Measurements from ENCODE around the gene NEDD4L. TPM values are rescaled to one million over a fixed set of nuclear protein-coding genes. Genes with fewer than 3 reads are reported as not detected.

Gene NEDD4L
- total RNA-seq, 2 experiments from 2014 or later: 11.2 to 13.7 TPM

DNA sequence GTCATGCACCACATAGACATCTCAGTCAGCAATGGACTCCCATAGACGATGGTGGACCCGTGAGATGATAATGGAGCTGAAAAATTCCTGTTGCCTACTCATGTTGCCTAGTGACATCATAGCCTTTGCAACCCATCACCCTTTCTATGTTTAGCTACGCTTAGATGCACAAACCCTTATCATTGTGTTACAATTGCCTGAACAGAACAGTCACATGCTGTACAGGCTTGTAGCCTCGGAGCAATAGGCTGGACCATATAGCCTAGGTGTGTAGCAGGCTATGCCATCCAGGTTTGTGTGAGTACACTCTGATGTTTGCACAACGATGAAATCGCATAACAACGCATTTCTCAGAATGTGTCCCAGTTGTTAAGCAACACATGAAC is 363.2 kb downstream of the NEDD4L start:
- Mint-ChIP-seq H3K4me3 (no peak overlapping the region), H3K27me3 (no peaks in the 10 kb centered on the region), H3K27ac (no peak overlapping the region), H3K36me3 (ENCODE audit: low read depth) (no peaks in the 10 kb centered on the region), H3K9me3 (no peaks in the 10 kb centered on the region), H3K4me1 (ENCODE audit: low read depth) (no peaks in the 10 kb centered on the region)
- H3K4me1 ChIP-seq (ENCODE audit: insufficient read depth, low read length): no peaks in the 10 kb centered on the region
- ATAC-seq (ENCODE audit: poor library complexity) (no peak), DNase-seq (no peak)
- no peak overlapping the region for H3K4me3 ChIP-seq (ENCODE audit: low read length)
- H3K27me3 ChIP-seq (ENCODE audit: control insufficient read depth in 1 of 2, insufficient read depth in 2 of 2, low read length in 2 of 2): no peaks in the 10 kb centered on the region
- H3K36me3 ChIP-seq (ENCODE audit: insufficient read depth, low read length): no peaks in the 10 kb centered on the region
- H3K9me3 ChIP-seq (ENCODE audit: control insufficient read depth in 1 of 2, insufficient read depth in 1 of 2, low read length in 2 of 2): peaks cover 0 to 6% of the 10 kb centered on the region in 2 experiments
- ChIA-PET CTCF (no interaction called here), POLR2A (no interaction called here)
- TF ChIP-seq, protein P1, sequence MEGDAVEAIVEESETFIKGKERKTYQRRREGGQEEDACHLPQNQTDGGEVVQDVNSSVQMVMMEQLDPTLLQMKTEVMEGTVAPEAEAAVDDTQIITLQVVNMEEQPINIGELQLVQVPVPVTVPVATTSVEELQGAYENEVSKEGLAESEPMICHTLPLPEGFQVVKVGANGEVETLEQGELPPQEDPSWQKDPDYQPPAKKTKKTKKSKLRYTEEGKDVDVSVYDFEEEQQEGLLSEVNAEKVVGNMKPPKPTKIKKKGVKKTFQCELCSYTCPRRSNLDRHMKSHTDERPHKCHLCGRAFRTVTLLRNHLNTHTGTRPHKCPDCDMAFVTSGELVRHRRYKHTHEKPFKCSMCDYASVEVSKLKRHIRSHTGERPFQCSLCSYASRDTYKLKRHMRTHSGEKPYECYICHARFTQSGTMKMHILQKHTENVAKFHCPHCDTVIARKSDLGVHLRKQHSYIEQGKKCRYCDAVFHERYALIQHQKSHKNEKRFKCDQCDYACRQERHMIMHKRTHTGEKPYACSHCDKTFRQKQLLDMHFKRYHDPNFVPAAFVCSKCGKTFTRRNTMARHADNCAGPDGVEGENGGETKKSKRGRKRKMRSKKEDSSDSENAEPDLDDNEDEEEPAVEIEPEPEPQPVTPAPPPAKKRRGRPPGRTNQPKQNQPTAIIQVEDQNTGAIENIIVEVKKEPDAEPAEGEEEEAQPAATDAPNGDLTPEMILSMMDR (IDR thresholded peaks at IDR 0.05): no peak
- intact Hi-C loops (cut with DNase I, micrococcal nuclease): no loop called here
- no peak overlapping the region for H3K27ac ChIP-seq (ENCODE audit: low read depth in 1 of 2, low read length in 2 of 2)

DNA sequence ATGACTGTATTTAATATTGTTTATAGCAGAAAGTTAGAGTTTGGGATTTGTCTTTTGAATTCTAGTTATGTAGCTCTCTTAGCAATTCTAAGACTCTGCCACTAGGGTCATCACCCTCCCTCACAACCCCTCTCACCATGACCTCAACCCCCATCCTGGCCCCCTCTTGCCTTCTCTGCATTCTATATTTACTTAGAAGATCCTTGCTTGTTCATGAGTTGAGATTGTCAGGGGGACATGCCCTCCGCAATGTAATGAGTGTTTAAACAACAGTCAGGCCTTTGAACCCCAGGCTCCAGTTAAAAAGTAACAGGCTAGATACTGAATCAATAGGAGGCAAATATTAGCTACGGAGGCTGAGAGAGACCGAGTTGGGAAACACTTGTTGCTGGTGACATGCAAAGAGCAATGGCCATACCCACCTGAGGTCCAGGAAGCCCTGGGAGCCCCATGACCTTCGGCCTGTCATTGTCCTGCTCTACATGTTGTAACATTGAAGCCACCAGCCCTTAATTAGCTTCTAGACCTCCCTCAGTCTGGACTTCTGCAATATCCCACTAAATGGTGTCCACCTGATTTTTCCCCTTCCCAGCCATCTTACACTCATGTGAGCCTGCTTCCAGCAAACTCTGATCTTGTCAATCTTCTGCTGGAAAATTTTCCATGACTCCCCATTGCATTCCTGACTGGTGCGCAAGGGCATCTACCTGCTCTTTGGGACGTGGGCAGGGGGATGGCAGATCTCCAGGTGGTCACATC is 363.8 kb downstream of the NEDD4L start:
- H3K4me1 ChIP-seq (ENCODE audit: insufficient read depth, low read length): no peaks in the 10 kb centered on the region
- intact Hi-C loops (cut with DNase I, micrococcal nuclease): no loop called here
- no peaks in the 10 kb centered on the region for H3K27me3 ChIP-seq (ENCODE audit: control insufficient read depth in 1 of 2, insufficient read depth in 2 of 2, low read length in 2 of 2)
- Mint-ChIP-seq H3K9me3 (no peaks in the 10 kb centered on the region), H3K36me3 (ENCODE audit: low read depth) (no peaks in the 10 kb centered on the region), H3K27ac (no peak overlapping the region), H3K27me3 (no peaks in the 10 kb centered on the region), H3K4me1 (ENCODE audit: low read depth) (no peaks in the 10 kb centered on the region), H3K4me3 (no peak overlapping the region)
- H3K36me3 ChIP-seq (ENCODE audit: insufficient read depth, low read length): no peaks in the 10 kb centered on the region
- ATAC-seq (ENCODE audit: poor library complexity) (no peak), DNase-seq (no peak)
- no peak overlapping the region for H3K27ac ChIP-seq (ENCODE audit: low read depth in 1 of 2, low read length in 2 of 2)
- TF ChIP-seq, protein P1 (IDR thresholded peaks at IDR 0.05): no peak
- peaks cover 0 to 6% of the 10 kb centered on the region in 2 experiments for H3K9me3 ChIP-seq (ENCODE audit: control insufficient read depth in 1 of 2, insufficient read depth in 1 of 2, low read length in 2 of 2)
- no peak overlapping the region for H3K4me3 ChIP-seq (ENCODE audit: low read length)
- ChIA-PET CTCF (no interaction called here), POLR2A (no interaction called here)

DNA sequence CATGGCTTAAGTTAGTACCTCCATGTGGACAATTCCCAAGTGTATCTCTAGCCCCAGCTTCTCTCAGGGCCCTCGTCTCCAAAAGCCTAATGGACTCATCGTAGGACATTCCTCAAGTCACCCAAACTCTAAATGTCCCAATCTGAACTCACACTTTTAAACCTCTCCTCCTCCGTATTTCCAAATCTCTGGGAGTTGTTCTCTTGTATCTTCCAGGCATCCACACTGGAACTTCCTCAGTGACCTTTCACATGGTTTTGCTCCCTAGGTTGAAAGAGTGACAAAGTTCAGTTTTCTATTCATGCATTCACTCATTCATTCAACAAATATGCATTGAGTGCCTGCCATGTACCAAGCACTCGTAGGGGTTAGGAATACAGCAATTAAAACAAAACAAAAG is 364.6 kb downstream of the NEDD4L start:
- ChIA-PET POLR2A (no interaction called here), CTCF (no interaction called here)
- intact Hi-C loops (cut with DNase I, micrococcal nuclease): no loop called here
- Histone ChIP-seq H3K36me3 (ENCODE audit: insufficient read depth, low read length) (no peaks in the 10 kb centered on the region), H3K27me3 (ENCODE audit: control insufficient read depth in 1 of 2, insufficient read depth in 2 of 2, low read length in 2 of 2) (no peaks in the 10 kb centered on the region), H3K27ac (ENCODE audit: low read depth in 1 of 2, low read length in 2 of 2) (no peak overlapping the region), H3K4me1 (ENCODE audit: insufficient read depth, low read length) (no peaks in the 10 kb centered on the region), H3K4me3 (ENCODE audit: low read length) (no peak overlapping the region), H3K9me3 (ENCODE audit: control insufficient read depth in 1 of 2, insufficient read depth in 1 of 2, low read length in 2 of 2) (peaks cover 0 to 6% of the 10 kb centered on the region in 2 experiments)
- no peak overlapping the region for H3K27ac Mint-ChIP-seq
- DNase-seq: no peak
- no peaks in the 10 kb centered on the region for H3K4me1 Mint-ChIP-seq (ENCODE audit: low read depth)
- no peaks in the 10 kb centered on the region for H3K36me3 Mint-ChIP-seq (ENCODE audit: low read depth)
- no peak for ATAC-seq (ENCODE audit: poor library complexity)
- no peak overlapping the region for H3K4me3 Mint-ChIP-seq
- TF ChIP-seq, protein P1 (IDR thresholded peaks at IDR 0.05): no peak
- H3K27me3 Mint-ChIP-seq: no peaks in the 10 kb centered on the region
- no peaks in the 10 kb centered on the region for H3K9me3 Mint-ChIP-seq

Data from CD4-positive, alpha-beta T cell (primary cell).